DND-41 (cell line): ENCODE data around the gene PPP4R2.

Source experiments
- ATAC-seq: fragments of 200-7000 bp; cut with Tn5 transposase; 3 replicates; pipeline ENCODE4 v1.9.1; 2021; ENCODE audit warnings: low read depth; ENCODE audit not compliant: insufficient read depth
- DNase-seq: peaks from one replicate; pipeline ENCODE4 v3.0.0-alpha.2; 2020
- H2AFZ ChIP-seq: 2 replicates; pipeline ENCODE4 v1.6.0; 2012; ENCODE audit warnings: low read depth, low read length
- H3K27ac ChIP-seq: 2 replicates; pipeline ENCODE4 v1.5.1; 2012; ENCODE audit warnings: low read length, inconsistent platforms
- H3K27me3 ChIP-seq: fragments of 200-600 bp; sonication (generic); 2 replicates; pipeline ENCODE4 v1.6.0; 2012; ENCODE audit warnings: low read length, mild to moderate bottlenecking, inconsistent platforms; ENCODE audit not compliant: insufficient read depth, poor library complexity
- H3K36me3 ChIP-seq: 2 replicates; pipeline ENCODE4 v1.5.1; 2012; ENCODE audit warnings: low read length, inconsistent platforms; ENCODE audit not compliant: insufficient read depth
- H3K4me1 ChIP-seq: 2 replicates; pipeline ENCODE4 v1.5.1; 2012; ENCODE audit warnings: mild to moderate bottlenecking, low read length; ENCODE audit not compliant: insufficient read depth
- H3K4me2 ChIP-seq: 2 replicates; pipeline ENCODE4 v1.6.0; 2012; ENCODE audit warnings: mild to moderate bottlenecking, moderate library complexity, low read length, inconsistent platforms; ENCODE audit not compliant: insufficient read depth
- H3K4me3 ChIP-seq, 2 experiments: fragments of 200-600 bp in 1 of 2; shearing (Covaris generic) in 1 of 2; 2 replicates each; pipeline ENCODE4 v1.5.1; 2012 to 2016; ENCODE audit warnings: inconsistent platforms in 2 of 2, low read length in 2 of 2, mild to moderate bottlenecking in 2 of 2, low read depth in 1 of 2, moderate library complexity in 1 of 2
- H3K79me2 ChIP-seq: 2 replicates; pipeline ENCODE4 v1.6.0; 2012; ENCODE audit warnings: low read length, inconsistent platforms; ENCODE audit not compliant: insufficient read depth
- H3K9ac ChIP-seq: 2 replicates; pipeline ENCODE4 v1.6.0; 2012; ENCODE audit warnings: low read depth, mild to moderate bottlenecking, inconsistent platforms, low read length, moderate library complexity
- H3K9me3 ChIP-seq: 2 replicates; pipeline ENCODE4 v1.5.1; 2012; ENCODE audit warnings: low read length, moderate library complexity, mild to moderate bottlenecking, inconsistent platforms; ENCODE audit not compliant: insufficient read depth, severe bottlenecking
- H4K20me1 ChIP-seq: 2 replicates; pipeline ENCODE4 v1.6.0; 2012; ENCODE audit warnings: low read length; ENCODE audit not compliant: insufficient read depth
- CTCF ChIP-seq: IDR thresholded peaks from 2 replicates; pipeline ENCODE4 v1.5.1; 2012; ENCODE audit warnings: borderline replicate concordance, low read length, moderate library complexity, mild to moderate bottlenecking; ENCODE audit not compliant: poor library complexity, severe bottlenecking; ENCODE audit errors: extremely low read depth
- EZH2 ChIP-seq: IDR thresholded peaks from 3 replicates; pipeline ENCODE4 v1.6.1; 2012; ENCODE audit warnings: borderline replicate concordance, low read depth, mild to moderate bottlenecking, moderate library complexity, low read length, inconsistent platforms; ENCODE audit not compliant: severe bottlenecking

PPP4R2 gene

GRCh38 chr3:73074781-73075180, 78.2 kb downstream of the PPP4R2 start:
- H3K36me3 ChIP-seq: no peaks in the 10 kb centered on the region
- no peaks in the 10 kb centered on the region for H3K27me3 ChIP-seq
- no peak overlapping the region for H2AFZ ChIP-seq
- no peak overlapping the region for H3K4me2 ChIP-seq
- DNase-seq: no peak
- 0 out of 2 replicates have a peak, but pooled peaks cover 3% of the 10 kb centered on the region for H4K20me1 ChIP-seq
- no peak for TF ChIP-seq CTCF
- TF ChIP-seq EZH2: no peak
- no peak overlapping the region for H3K27ac ChIP-seq
- no peaks in the 10 kb centered on the region for H3K4me1 ChIP-seq
- H3K79me2 ChIP-seq: no peaks in the 10 kb centered on the region
- H3K9me3 ChIP-seq: no peaks in the 10 kb centered on the region
- no peak overlapping the region for H3K9ac ChIP-seq
- no peak for ATAC-seq
- no peak overlapping the region for H3K4me3 ChIP-seq

- Histone ChIP-seq H3K27me3 (no peaks in the 10 kb centered on the region), H3K4me2 (no peak overlapping the region), H3K27ac (no peak overlapping the region), H3K4me3 (no peak overlapping the region), H3K79me2 (no peaks in the 10 kb centered on the region), H3K9me3 (no peaks in the 10 kb centered on the region), H3K4me1 (no peaks in the 10 kb centered on the region), H2AFZ (no peak overlapping the region), H3K9ac (no peak overlapping the region), H3K36me3 (no peaks in the 10 kb centered on the region), H4K20me1 (no peaks in the 10 kb centered on the region)
- DNase-seq (no peak), ATAC-seq (no peak)
- TF ChIP-seq CTCF (no peak), EZH2 (no peak)
These were observed 83.8 kb downstream of the PPP4R2 start for GRCh38 chr3:73080216-73080966.

DNA sequence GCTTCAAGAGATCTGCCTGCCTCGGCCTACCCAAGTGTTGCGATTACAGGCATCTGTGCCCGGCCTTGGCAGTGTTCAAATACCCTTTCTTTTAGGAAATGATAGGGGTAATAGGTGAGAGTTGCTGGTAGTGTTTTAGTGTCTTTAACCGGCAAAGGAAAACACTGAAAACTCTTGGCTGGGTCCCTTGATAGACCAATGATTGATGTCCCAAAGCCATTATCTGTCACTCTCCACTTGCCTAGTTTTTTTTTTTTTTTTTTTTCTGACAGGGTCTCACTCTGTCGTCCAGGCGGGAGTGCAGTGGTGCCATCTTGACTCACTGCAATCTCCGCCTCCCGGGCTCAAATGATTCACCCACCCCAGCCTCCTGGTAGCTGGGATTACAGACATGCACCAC, 84.5 kb downstream of the PPP4R2 start:
- ATAC-seq (no peak), DNase-seq (no peak)
- Histone ChIP-seq H3K9me3 (no peaks in the 10 kb centered on the region), H3K4me3 (no peak overlapping the region), H3K27ac (no peak overlapping the region), H3K27me3 (no peaks in the 10 kb centered on the region), H3K79me2 (no peaks in the 10 kb centered on the region), H2AFZ (no peak overlapping the region), H3K4me2 (no peak overlapping the region), H3K4me1 (peaks cover 7% of the 10 kb centered on the region; the same call in 1 of the 2 replicates), H3K9ac (no peak overlapping the region), H3K36me3 (no peaks in the 10 kb centered on the region), H4K20me1 (no peaks in the 10 kb centered on the region)
- no peak for TF ChIP-seq EZH2
- no peak for TF ChIP-seq CTCF

- Histone ChIP-seq H2AFZ (no peak overlapping the region), H4K20me1 (no peaks in the 10 kb centered on the region), H3K4me3 (no peak overlapping the region), H3K27ac (no peak overlapping the region), H3K27me3 (no peaks in the 10 kb centered on the region), H3K9me3 (no peaks in the 10 kb centered on the region), H3K4me1 (peaks cover 12% of the 10 kb centered on the region; the same call in 1 of the 2 replicates), H3K9ac (no peak overlapping the region), H3K36me3 (no peaks in the 10 kb centered on the region), H3K79me2 (no peaks in the 10 kb centered on the region), H3K4me2 (no peak overlapping the region)
- ATAC-seq (no peak), DNase-seq (no peak)
- TF ChIP-seq EZH2 (no peak), CTCF (no peak)
These were observed 87.6 kb downstream of the PPP4R2 start for GRCh38 chr3:73084170-73084569.
